SK-N-SH (cell line): ENCODE data around the gene POT1. TPM values are rescaled to one million over a fixed set of nuclear protein-coding genes. Genes with fewer than 3 reads are reported as not detected.

Experiments used
- CTCF ChIA-PET: fragments of 300-600, 350-600 bp; formaldehyde crosslinking; extraction: SDS; loops from one replicate; lab custom pipeline; 2021; lab: Yijun Ruan, JAX
- POLR2A ChIA-PET: fragments of 350-600 bp; sonication (Branson Sonifier 250); formaldehyde crosslinking; extraction: SDS; loops from one replicate; lab custom pipeline; 2020; ENCODE audit warnings: antibody characterized with exemption, inconsistent platforms; lab: Yijun Ruan, JAX
- DNase-seq: peaks from one replicate; pipeline ENCODE4 v3.0.0; 2012
- H2AFZ ChIP-seq: fragments of 200-600 bp; sonication (generic); 2 replicates; pipeline ENCODE4 v1.8.1; 2016; ENCODE audit warnings: antibody characterized with exemption, mild to moderate bottlenecking, low read depth
- H3F3A ChIP-seq: fragments of 200-600 bp; sonication (generic); replicated peaks from 2 replicates; pipeline ENCODE3; 2016; ENCODE audit warnings: antibody characterized with exemption, mild to moderate bottlenecking; ENCODE audit not compliant: insufficient read depth
- H3K27ac ChIP-seq, 2 experiments: fragments of 200-500 bp in 1 of 2; fragments of 200-600 bp in 1 of 2; sonication (Bioruptor generic) in 1 of 2; sonication (generic), shearing (Covaris generic) in 1 of 2; 2 replicates each; pipeline versions ENCODE4 v1.5.1 to v1.6.1; 2014 to 2016; ENCODE audit warnings: low read depth in 2 of 2, inconsistent platforms in 1 of 2, low read length in 1 of 2, mild to moderate bottlenecking in 1 of 2, mixed read lengths in 1 of 2
- H3K27me3 ChIP-seq: fragments of 200-600 bp; sonication (generic), shearing (Covaris generic); 2 replicates; pipeline ENCODE4 v1.6.1; 2016; ENCODE audit warnings: mixed run types; ENCODE audit not compliant: insufficient read depth
- H3K36me3 ChIP-seq, 2 experiments: fragments of 200-500 bp in 1 of 2; fragments of 200-600 bp in 1 of 2; sonication (Bioruptor generic) in 1 of 2; sonication (generic) in 1 of 2; replicated peaks in 1 of 2; 2 replicates each; pipeline versions ENCODE3 to v1.5.1; 2014 to 2016; ENCODE audit warnings: low read length in 1 of 2, mild to moderate bottlenecking in 1 of 2; ENCODE audit not compliant: insufficient read depth in 2 of 2, control insufficient read depth in 1 of 2
- H3K4me1 ChIP-seq, 2 experiments: fragments of 200-500 bp in 1 of 2; fragments of 200-600 bp in 1 of 2; sonication (Bioruptor generic) in 1 of 2; sonication (generic), shearing (Covaris generic) in 1 of 2; 2 replicates each; pipeline versions ENCODE4 v1.5.1 to v1.6.1; 2014 to 2016; ENCODE audit warnings: low read depth in 1 of 2, low read length in 1 of 2, mixed run types in 1 of 2; ENCODE audit not compliant: insufficient read depth in 2 of 2, control insufficient read depth in 1 of 2
- H3K4me2 ChIP-seq: fragments of 200-600 bp; sonication (generic), shearing (Covaris generic); 2 replicates; pipeline ENCODE4 v1.6.1; 2017; ENCODE audit warnings: mixed run types
- H3K4me3 ChIP-seq, 2 experiments: fragments of 200-500 bp in 1 of 2; fragments of 200-600 bp in 1 of 2; sonication (Bioruptor generic) in 1 of 2; sonication (generic), shearing (Covaris generic) in 1 of 2; 2 replicates each; pipeline versions ENCODE4 v1.5.1 to v1.8.1; 2014 to 2016; ENCODE audit warnings: low read depth in 2 of 2, inconsistent platforms in 1 of 2, low read length in 1 of 2, mild to moderate bottlenecking in 1 of 2, mixed read lengths in 1 of 2, moderate library complexity in 1 of 2
- H3K79me2 ChIP-seq: fragments of 200-600 bp; sonication (generic); 2 replicates; pipeline ENCODE4 v1.8.1; 2017; ENCODE audit warnings: mild to moderate bottlenecking; ENCODE audit not compliant: insufficient read depth
- H3K9ac ChIP-seq: fragments of 200-600 bp; sonication (generic); 2 replicates; pipeline ENCODE4 v1.6.1; 2017; ENCODE audit warnings: mixed run types
- H3K9me2 ChIP-seq: fragments of 200-600 bp; sonication (generic); 2 replicates; pipeline ENCODE4 v1.6.1; 2017; ENCODE audit warnings: mixed run types
- H3K9me3 ChIP-seq: fragments of 200-600 bp; sonication (generic); 2 replicates; pipeline ENCODE4 v1.6.1; 2017; ENCODE audit warnings: mixed run types, mild to moderate bottlenecking, moderate library complexity
- H4K20me1 ChIP-seq: fragments of 200-600 bp; sonication (generic); 2 replicates; pipeline ENCODE4 v1.6.1; 2017; ENCODE audit warnings: mild to moderate bottlenecking, mixed run types; ENCODE audit not compliant: insufficient read depth
- CHD2 ChIP-seq: fragments of 150-350 bp; IDR thresholded peaks from 2 replicates; pipeline ENCODE4 v1.6.1; 2018; ENCODE audit warnings: low read length; ENCODE audit not compliant: partially characterized antibody
- CTCF ChIP-seq: fragments of 200-600 bp; sonication (generic); IDR thresholded peaks from 2 replicates; pipeline ENCODE4 v1.6.1; 2017; ENCODE audit warnings: antibody characterized with exemption, mild to moderate bottlenecking, moderate library complexity
- ELF1 ChIP-seq: IDR thresholded peaks from 2 replicates; pipeline ENCODE4 v1.4.0; 2012
- FOXJ3 ChIP-seq: sonication (generic); formaldehyde crosslinking; IDR thresholded peaks from 2 replicates; pipeline ENCODE4 v1.5.1; 2020; ENCODE audit warnings: mild to moderate bottlenecking, missing genetic modification reagents
- IRF3 ChIP-seq: fragments of 150-350 bp; IDR thresholded peaks from 2 replicates; pipeline ENCODE4 v1.6.1; 2016; ENCODE audit warnings: mild to moderate bottlenecking, low read depth, low read length
- MXI1 ChIP-seq: IDR thresholded peaks from 2 replicates; pipeline ENCODE4 v1.6.1; 2012; ENCODE audit warnings: mild to moderate bottlenecking, low read depth, low read length, improper control_type of control experiment
- NFIC ChIP-seq: IDR thresholded peaks from 2 replicates; pipeline ENCODE4 v1.4.0; 2012; ENCODE audit warnings: borderline replicate concordance
- NRF1 ChIP-seq: IDR thresholded peaks from 2 replicates; pipeline ENCODE4 v1.6.1; 2012; ENCODE audit warnings: low read depth, mild to moderate bottlenecking, low read length
- PBX3 ChIP-seq: IDR thresholded peaks from 2 replicates; pipeline ENCODE4; 2012
- POLR2AphosphoS5 ChIP-seq: IDR thresholded peaks from 2 replicates; pipeline ENCODE4 v1.6.1; 2012; ENCODE audit warnings: low read depth, low read length
- RXRA ChIP-seq: IDR thresholded peaks from 2 replicates; pipeline ENCODE4 v1.4.0; 2012; ENCODE audit warnings: low read depth, mild to moderate bottlenecking, borderline replicate concordance
- SIN3A ChIP-seq: IDR thresholded peaks from 2 replicates; pipeline ENCODE4 v1.6.1; 2012; ENCODE audit warnings: low read depth, mild to moderate bottlenecking, low read length, moderate library complexity, borderline replicate concordance
- TAF1 ChIP-seq: IDR thresholded peaks from 2 replicates; pipeline ENCODE4 v1.6.1; 2012; ENCODE audit warnings: low read depth, mild to moderate bottlenecking, low read length, moderate library complexity, borderline replicate concordance
- WGBS: methylation state at CpG from one replicate; pipeline ENCODE4 v1.1.6; 2017; ENCODE audit warnings: low lambda C conversion rate; 5-methylcytosine and 5-hydroxymethylcytosine counted together
- polyA plus RNA-seq, 3 experiments: library from polyadenylated mRNA; depleted of rRNA; stranded (reverse); fragments of >200 nt; gene quantifications; 2 replicates each; pipeline ENCODE4 v1.2.3, GENCODE V29; 2012
- TF ChIP-seq, protein P1 (sequence below): IDR thresholded peaks from 2 replicates; pipeline ENCODE4 v1.6.1; 2012; ENCODE audit warnings: mild to moderate bottlenecking, low read depth, low read length, moderate library complexity

Gene POT1
- polyA plus RNA-seq, 1 of the 3 experiments (the other 2 are of a cell fraction), result 18.1 TPM

DNA sequence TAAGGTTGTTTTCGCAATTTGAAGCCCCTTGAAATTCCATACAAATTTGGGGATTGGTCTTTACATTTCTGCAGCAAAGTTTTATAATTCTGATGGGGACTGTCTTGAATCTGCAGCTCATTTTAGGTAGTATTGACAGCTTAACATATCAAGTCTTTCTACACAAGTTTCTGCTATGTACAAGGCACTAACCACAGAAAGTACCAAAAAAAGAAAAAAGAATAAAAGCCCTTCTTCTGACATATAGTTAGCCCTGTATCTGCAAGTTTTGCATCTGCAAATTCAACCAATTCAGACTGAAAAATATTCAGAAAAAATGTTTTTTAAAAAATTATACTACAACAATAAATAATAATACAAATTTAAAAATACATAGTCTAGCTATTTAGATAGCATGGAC is 15.3 kb downstream of the POT1 start:
- Histone ChIP-seq H3F3A (no peaks in the 10 kb centered on the region), H3K27ac (no peak overlapping the region), H4K20me1 (no peaks in the 10 kb centered on the region), H3K36me3 (peaks cover 24 to 43% of the 10 kb centered on the region in 2 experiments), H3K4me2 (no peak overlapping the region), H3K27me3 (no peaks in the 10 kb centered on the region), H3K4me3 (no peak overlapping the region), H3K9me3 (no peaks in the 10 kb centered on the region), H2AFZ (no peak overlapping the region), H3K9ac (no peak overlapping the region), H3K9me2 (no peaks in the 10 kb centered on the region), H3K4me1 (peaks cover 0 to 20% of the 10 kb centered on the region in 2 experiments; a peak in 2 of 4 replicates), H3K79me2 (peaks cover 40% of the 10 kb centered on the region)
- POLR2A ChIA-PET, result no interaction called here
- 29% methylated on average over 1 of the region's 1 CpG for WGBS
- DNase-seq, result no peak
- CTCF ChIA-PET, result interaction anchor here (1.3 kb wide), 1 partner anchor 1042 kb away, joined by 3 read pairs; no protein-coding TSS in a partner anchor
- TF ChIP-seq RXRA (no peak), ELF1 (no peak), CHD2 (no peak), IRF3 (no peak), PBX3 (no peak), NFIC (no peak), SIN3A (no peak), CTCF (no peak), FOXJ3 (CRISPR knock-in tag) (no peak), MXI1 (no peak), POLR2AphosphoS5 (no peak), TAF1 (no peak), NRF1 (no peak)
- TF ChIP-seq, protein P1, sequence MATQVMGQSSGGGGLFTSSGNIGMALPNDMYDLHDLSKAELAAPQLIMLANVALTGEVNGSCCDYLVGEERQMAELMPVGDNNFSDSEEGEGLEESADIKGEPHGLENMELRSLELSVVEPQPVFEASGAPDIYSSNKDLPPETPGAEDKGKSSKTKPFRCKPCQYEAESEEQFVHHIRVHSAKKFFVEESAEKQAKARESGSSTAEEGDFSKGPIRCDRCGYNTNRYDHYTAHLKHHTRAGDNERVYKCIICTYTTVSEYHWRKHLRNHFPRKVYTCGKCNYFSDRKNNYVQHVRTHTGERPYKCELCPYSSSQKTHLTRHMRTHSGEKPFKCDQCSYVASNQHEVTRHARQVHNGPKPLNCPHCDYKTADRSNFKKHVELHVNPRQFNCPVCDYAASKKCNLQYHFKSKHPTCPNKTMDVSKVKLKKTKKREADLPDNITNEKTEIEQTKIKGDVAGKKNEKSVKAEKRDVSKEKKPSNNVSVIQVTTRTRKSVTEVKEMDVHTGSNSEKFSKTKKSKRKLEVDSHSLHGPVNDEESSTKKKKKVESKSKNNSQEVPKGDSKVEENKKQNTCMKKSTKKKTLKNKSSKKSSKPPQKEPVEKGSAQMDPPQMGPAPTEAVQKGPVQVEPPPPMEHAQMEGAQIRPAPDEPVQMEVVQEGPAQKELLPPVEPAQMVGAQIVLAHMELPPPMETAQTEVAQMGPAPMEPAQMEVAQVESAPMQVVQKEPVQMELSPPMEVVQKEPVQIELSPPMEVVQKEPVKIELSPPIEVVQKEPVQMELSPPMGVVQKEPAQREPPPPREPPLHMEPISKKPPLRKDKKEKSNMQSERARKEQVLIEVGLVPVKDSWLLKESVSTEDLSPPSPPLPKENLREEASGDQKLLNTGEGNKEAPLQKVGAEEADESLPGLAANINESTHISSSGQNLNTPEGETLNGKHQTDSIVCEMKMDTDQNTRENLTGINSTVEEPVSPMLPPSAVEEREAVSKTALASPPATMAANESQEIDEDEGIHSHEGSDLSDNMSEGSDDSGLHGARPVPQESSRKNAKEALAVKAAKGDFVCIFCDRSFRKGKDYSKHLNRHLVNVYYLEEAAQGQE, result no peak
